HEK293T (cell line): ENCODE results near the gene B3GNT3.

ENCODE experiments used
- ARNT ChIP-seq: fragments of 450-650 bp; IDR thresholded peaks from 2 replicates; pipeline ENCODE4 v1.6.1; 2017; ENCODE audit warnings: mild to moderate bottlenecking
- BHLHE40 ChIP-seq: fragments of 450-650 bp; IDR thresholded peaks from 2 replicates; pipeline ENCODE4 v1.6.1; 2016; ENCODE audit warnings: mild to moderate bottlenecking, moderate library complexity, borderline replicate concordance
- FOXK2 ChIP-seq: fragments of 450-650 bp; IDR thresholded peaks from 2 replicates; pipeline ENCODE4 v1.6.1; 2016; ENCODE audit warnings: mild to moderate bottlenecking
- FOXM1 ChIP-seq: fragments of 450-650 bp; IDR thresholded peaks from 2 replicates; pipeline ENCODE4 v1.6.1; 2017; ENCODE audit warnings: mild to moderate bottlenecking, borderline replicate concordance
- HDGF ChIP-seq: fragments of 450-650 bp; IDR thresholded peaks from 2 replicates; pipeline ENCODE4 v1.6.1; 2017; ENCODE audit warnings: antibody characterized with exemption, borderline replicate concordance
- LEF1 ChIP-seq: fragments of 450-650 bp; IDR thresholded peaks from 2 replicates; pipeline ENCODE4 v1.6.1; 2017; ENCODE audit warnings: mild to moderate bottlenecking, borderline replicate concordance
- NFRKB ChIP-seq: fragments of 450-650 bp; IDR thresholded peaks from 2 replicates; pipeline ENCODE4 v1.6.1; 2016; ENCODE audit warnings: mild to moderate bottlenecking, moderate library complexity
- SP1 ChIP-seq: fragments of 450-650 bp; IDR thresholded peaks from 2 replicates; pipeline ENCODE4 v1.6.1; 2017
- SUZ12 ChIP-seq: fragments of 450-650 bp; IDR thresholded peaks from 2 replicates; pipeline ENCODE4 v1.6.1; 2016; ENCODE audit warnings: mild to moderate bottlenecking
- ZNF384 ChIP-seq: fragments of 450-650 bp; IDR thresholded peaks from 2 replicates; pipeline ENCODE4 v1.6.1; 2016
- TF ChIP-seq, protein P1 (sequence below): fragments of 450-650 bp; IDR thresholded peaks from 2 replicates; pipeline ENCODE4 v1.6.1; 2016

- TF ChIP-seq LEF1 (no peak), NFRKB (no peak), ARNT (no peak), FOXK2 (no peak), FOXM1 (no peak), BHLHE40 (no peak), SUZ12 (no peak), HDGF (no peak), ZNF384 (no peak), SP1 (no peak)
- TF ChIP-seq, protein P1, sequence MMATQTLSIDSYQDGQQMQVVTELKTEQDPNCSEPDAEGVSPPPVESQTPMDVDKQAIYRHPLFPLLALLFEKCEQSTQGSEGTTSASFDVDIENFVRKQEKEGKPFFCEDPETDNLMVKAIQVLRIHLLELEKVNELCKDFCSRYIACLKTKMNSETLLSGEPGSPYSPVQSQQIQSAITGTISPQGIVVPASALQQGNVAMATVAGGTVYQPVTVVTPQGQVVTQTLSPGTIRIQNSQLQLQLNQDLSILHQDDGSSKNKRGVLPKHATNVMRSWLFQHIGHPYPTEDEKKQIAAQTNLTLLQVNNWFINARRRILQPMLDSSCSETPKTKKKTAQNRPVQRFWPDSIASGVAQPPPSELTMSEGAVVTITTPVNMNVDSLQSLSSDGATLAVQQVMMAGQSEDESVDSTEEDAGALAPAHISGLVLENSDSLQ = no peak
Observed at GRCh38 chr19:17862711-17863519, 68.0 kb downstream of the B3GNT3 start.
